GM10266 (cell line): Measurements from ENCODE around the gene NAPB.
"Not testable (repeated sequence)": the region's sequence is repeated elsewhere in the genome, so short reads cannot be mapped to it uniquely, and the experiment has no call there.

Experiments used
- DNase-seq: peaks from one replicate; pipeline ENCODE4 v3.0.0; 2012; ENCODE audit errors: extremely low spot score
- CTCF ChIP-seq: IDR thresholded peaks from 2 replicates; pipeline ENCODE4 v1.5.1; 2012; ENCODE audit warnings: mild to moderate bottlenecking, low read depth; ENCODE audit not compliant: control insufficient read depth, insufficient read depth; ENCODE audit errors: missing control alignments

Gene NAPB

DNA sequence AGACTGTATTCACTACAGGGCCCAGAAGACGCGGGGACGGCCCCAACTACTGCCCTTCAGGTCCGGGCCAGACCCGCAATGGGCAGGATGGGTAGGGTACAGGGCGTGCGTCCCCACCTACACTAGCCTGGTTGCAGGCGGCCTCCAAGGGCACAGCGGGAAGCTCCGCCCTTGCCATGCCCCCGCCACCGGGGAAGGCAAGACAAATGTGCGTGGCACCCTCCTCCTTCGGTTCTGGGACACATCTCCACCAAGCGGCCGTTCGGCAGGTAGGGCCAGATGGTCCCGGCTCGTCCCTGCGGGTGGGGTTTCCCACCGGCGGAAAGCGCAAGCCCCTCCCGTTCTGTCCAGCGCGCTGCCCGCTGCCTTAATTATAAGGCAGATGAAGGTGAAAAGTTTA lies 65.1 kb downstream of the NAPB start:
- no peak for TF ChIP-seq CTCF
- no peak for DNase-seq

DNA sequence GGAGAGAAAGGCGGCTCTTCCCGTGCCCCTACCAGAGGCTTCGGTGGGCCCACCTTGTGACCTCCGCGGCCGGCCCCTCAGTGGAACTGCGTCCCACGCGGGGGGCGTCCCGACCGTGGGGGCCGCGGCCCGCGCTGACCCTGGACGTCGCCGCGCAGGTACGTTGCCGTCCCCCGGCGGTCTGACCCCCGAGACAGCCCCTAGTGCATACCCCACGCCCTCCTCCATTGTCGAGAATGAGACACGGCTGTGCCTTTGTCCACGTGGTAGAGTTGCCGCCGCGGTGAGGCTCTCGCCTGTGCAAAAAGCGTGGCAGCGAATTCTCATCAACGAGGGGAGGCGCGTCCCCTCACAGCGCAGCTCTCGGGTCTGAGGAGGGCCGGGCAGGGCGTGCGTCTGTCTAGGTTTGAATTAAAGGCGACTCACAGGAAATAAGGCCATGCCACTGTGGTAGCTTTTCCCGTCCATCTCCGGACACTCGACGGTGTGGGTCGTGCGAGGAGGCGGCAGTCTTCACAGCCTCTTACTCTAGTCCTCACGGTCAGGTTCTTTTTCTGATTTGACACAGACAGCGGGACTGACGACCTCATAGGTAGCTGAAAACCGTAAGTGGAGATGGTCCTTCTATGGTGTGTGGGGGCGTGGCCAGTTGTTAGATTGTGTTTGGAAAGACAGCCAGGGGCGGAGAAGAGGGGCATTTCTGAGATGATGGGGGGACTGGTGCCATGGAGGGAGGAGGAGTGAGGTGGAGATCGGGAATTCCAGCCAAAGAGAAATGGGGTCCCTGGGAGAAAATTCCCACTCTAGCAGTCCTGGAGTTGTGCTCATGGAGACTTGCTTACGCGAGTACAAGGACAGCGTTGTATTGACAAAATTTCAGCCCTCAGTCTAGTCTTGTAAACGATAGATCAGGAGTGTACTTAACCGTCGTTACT lies 70.1 kb downstream of the NAPB start:
- TF ChIP-seq CTCF = no peak

GRCh38 chr20:23350196-23350903 lies 70.9 kb downstream of the NAPB start, which contains the start of gene NXT1:
TSS of gene NXT1 (plus strand) at chr20:23350791. CDS start at chr20:23354042, 3,251 bp downstream.
- DNase-seq = peak; percentile 90
- peak; percentile 27 for TF ChIP-seq CTCF

More for the DNA sequence above, 70.1 kb downstream of the NAPB start:
- peak; percentile 65 for DNase-seq

- peak; percentile 75 for DNase-seq
- peak; percentile 57 for TF ChIP-seq CTCF
These were observed 71.7 kb downstream of the NAPB start for GRCh38 chr20:23349338-23350195.

DNA sequence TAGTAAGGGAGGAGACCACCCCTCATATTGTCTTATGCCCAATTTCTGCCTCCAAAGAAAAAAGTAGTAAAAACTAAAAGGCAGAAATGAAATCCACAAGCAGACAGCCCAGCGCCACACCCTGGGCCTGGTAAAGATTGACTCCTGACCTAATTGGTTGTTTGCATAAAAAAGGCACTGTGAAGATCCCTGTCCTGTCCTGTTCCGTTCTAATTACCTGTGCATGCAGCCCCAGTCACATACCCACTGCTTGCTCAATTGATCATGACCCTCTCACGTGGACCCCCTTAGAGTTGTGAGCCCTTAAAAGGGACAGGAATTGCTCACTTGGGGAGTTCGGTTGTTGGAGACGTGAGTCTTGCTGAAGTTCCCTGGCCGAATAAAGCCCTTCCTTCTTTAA lies 72.8 kb downstream of the NAPB start:
- not testable (repeated sequence) for DNase-seq

- TF ChIP-seq CTCF = no peak
- no peak for DNase-seq
These were observed 73.5 kb downstream of the NAPB start for GRCh38 chr20:23347791-23348190.

DNA sequence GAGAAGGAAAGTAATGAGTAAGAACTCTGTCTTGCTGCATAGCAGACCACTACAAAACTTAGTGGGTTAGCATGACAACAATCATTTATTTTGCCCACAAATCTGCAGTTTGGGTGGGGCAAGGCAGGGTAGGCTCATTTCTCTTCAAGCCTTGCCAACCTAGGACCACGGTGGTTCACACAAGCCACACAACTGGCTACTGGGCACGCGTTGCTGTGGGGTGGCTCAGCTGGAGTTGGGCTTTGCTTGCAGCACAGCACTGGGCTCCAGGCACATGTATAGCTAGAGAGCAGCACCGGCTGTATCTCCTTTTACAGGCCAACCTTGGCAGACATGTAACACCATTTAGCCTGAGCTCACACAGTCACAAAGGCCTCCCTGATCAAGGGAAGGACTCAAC lies 75.3 kb downstream of the NAPB start:
- no peak for TF ChIP-seq CTCF

More for the DNA sequence above, 75.3 kb downstream of the NAPB start:
- DNase-seq = no peak
